ENCODE data around the gene NAA60.

The NAA60 gene

DNA sequence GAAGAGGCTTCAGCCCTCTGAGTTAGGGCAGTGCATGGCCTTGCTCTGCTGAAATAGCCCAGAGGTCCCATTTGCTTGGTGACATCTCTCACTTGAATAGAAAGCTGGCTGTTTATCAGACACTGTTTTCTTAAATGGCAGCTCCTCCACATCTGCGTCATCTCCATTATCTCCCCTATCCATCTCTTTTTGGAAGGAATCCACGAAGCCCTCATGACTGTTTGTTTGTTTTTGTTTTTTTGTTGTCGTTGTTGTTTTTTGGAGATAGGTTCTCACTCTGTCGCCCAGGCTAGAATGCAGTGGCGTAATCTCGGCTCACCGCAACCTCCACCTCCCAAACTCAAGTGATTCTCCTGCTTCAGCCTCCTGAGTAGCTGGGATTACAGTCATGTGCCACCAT is 16.6 kb downstream of the NAA60 start:
- TF ChIP-seq ZNF311 (tag by site-specific recombination; IDR thresholded peaks at IDR 0.05; ENCODE audit: borderline replicate concordance) (no peak), ZNF324 (tag by site-specific recombination; IDR thresholded peaks at IDR 0.05) (no peak), KLF7 (tag by site-specific recombination; IDR thresholded peaks at IDR 0.05; ENCODE audit: borderline replicate concordance) (no peak), SP2 (tag by site-specific recombination; IDR thresholded peaks at IDR 0.05) (no peak), IKZF3 (tag by site-specific recombination; IDR thresholded peaks at IDR 0.05) (no peak), ZNF660 (tag by site-specific recombination; IDR thresholded peaks at IDR 0.05) (no peak), ZNF37A (tag by site-specific recombination; IDR thresholded peaks at IDR 0.05) (no peak), ZNF121 (tag by site-specific recombination; IDR thresholded peaks at IDR 0.05) (no peak)
- TF ChIP-seq, protein P1, sequence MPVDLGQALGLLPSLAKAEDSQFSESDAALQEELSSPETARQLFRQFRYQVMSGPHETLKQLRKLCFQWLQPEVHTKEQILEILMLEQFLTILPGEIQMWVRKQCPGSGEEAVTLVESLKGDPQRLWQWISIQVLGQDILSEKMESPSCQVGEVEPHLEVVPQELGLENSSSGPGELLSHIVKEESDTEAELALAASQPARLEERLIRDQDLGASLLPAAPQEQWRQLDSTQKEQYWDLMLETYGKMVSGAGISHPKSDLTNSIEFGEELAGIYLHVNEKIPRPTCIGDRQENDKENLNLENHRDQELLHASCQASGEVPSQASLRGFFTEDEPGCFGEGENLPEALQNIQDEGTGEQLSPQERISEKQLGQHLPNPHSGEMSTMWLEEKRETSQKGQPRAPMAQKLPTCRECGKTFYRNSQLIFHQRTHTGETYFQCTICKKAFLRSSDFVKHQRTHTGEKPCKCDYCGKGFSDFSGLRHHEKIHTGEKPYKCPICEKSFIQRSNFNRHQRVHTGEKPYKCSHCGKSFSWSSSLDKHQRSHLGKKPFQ (tag by site-specific recombination; IDR thresholded peaks at IDR 0.05): no peak
- TF ChIP-seq, protein P2, sequence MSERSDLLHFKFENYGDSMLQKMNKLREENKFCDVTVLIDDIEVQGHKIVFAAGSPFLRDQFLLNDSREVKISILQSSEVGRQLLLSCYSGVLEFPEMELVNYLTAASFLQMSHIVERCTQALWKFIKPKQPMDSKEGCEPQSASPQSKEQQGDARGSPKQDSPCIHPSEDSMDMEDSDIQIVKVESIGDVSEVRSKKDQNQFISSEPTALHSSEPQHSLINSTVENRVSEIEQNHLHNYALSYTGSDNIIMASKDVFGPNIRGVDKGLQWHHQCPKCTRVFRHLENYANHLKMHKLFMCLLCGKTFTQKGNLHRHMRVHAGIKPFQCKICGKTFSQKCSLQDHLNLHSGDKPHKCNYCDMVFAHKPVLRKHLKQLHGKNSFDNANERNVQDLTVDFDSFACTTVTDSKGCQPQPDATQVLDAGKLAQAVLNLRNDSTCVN (tag by site-specific recombination; optimal IDR thresholded peaks at IDR 0.05): no peak
- TF ChIP-seq, protein P3, sequence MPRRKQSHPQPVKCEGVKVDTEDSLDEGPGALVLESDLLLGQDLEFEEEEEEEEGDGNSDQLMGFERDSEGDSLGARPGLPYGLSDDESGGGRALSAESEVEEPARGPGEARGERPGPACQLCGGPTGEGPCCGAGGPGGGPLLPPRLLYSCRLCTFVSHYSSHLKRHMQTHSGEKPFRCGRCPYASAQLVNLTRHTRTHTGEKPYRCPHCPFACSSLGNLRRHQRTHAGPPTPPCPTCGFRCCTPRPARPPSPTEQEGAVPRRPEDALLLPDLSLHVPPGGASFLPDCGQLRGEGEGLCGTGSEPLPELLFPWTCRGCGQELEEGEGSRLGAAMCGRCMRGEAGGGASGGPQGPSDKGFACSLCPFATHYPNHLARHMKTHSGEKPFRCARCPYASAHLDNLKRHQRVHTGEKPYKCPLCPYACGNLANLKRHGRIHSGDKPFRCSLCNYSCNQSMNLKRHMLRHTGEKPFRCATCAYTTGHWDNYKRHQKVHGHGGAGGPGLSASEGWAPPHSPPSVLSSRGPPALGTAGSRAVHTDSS (tag by site-specific recombination; IDR thresholded peaks at IDR 0.05): no peak
- TF ChIP-seq, protein P4, sequence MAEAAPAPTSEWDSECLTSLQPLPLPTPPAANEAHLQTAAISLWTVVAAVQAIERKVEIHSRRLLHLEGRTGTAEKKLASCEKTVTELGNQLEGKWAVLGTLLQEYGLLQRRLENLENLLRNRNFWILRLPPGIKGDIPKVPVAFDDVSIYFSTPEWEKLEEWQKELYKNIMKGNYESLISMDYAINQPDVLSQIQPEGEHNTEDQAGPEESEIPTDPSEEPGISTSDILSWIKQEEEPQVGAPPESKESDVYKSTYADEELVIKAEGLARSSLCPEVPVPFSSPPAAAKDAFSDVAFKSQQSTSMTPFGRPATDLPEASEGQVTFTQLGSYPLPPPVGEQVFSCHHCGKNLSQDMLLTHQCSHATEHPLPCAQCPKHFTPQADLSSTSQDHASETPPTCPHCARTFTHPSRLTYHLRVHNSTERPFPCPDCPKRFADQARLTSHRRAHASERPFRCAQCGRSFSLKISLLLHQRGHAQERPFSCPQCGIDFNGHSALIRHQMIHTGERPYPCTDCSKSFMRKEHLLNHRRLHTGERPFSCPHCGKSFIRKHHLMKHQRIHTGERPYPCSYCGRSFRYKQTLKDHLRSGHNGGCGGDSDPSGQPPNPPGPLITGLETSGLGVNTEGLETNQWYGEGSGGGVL (tag by site-specific recombination; IDR thresholded peaks at IDR 0.05): no peak
- TF ChIP-seq, protein P5, sequence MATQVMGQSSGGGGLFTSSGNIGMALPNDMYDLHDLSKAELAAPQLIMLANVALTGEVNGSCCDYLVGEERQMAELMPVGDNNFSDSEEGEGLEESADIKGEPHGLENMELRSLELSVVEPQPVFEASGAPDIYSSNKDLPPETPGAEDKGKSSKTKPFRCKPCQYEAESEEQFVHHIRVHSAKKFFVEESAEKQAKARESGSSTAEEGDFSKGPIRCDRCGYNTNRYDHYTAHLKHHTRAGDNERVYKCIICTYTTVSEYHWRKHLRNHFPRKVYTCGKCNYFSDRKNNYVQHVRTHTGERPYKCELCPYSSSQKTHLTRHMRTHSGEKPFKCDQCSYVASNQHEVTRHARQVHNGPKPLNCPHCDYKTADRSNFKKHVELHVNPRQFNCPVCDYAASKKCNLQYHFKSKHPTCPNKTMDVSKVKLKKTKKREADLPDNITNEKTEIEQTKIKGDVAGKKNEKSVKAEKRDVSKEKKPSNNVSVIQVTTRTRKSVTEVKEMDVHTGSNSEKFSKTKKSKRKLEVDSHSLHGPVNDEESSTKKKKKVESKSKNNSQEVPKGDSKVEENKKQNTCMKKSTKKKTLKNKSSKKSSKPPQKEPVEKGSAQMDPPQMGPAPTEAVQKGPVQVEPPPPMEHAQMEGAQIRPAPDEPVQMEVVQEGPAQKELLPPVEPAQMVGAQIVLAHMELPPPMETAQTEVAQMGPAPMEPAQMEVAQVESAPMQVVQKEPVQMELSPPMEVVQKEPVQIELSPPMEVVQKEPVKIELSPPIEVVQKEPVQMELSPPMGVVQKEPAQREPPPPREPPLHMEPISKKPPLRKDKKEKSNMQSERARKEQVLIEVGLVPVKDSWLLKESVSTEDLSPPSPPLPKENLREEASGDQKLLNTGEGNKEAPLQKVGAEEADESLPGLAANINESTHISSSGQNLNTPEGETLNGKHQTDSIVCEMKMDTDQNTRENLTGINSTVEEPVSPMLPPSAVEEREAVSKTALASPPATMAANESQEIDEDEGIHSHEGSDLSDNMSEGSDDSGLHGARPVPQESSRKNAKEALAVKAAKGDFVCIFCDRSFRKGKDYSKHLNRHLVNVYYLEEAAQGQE (tag by site-specific recombination; IDR thresholded peaks at IDR 0.05): no peak

DNA sequence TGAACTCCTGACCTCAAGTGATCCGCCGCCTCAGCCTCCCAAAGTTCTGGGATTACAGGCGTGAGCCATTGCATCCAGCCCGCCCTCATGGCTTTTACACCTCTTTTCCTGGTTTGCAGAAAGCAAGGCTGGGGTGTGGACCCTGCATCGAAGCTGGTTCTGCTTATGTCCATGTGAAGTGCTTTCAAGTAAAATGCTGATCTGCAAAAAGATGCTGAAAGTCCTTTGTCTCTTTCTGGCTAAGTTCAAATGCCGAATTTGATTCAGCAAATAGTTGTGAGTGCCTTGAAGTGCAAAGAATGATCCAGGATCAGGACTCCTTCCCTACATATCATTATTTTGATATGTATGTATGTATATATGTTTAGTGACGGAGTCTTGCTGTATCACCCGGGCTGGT is 17.1 kb downstream of the NAA60 start:
- peaks cover 10% of the 10 kb centered on the region for H3K4me1 ChIP-seq (ENCODE audit: control insufficient read depth, insufficient read depth, low read length)
- H3K4me3 ChIP-seq (ENCODE audit: low read depth, low read length): no peak overlapping the region
- POLR2A ChIA-PET: no interaction called here
- peaks cover 0 to 8% of the 10 kb centered on the region in 2 experiments; a peak in 2 of 3 replicates for H3K36me3 ChIP-seq (ENCODE audit: control insufficient read depth in 2 of 2, insufficient read depth in 1 of 2, low read length in 2 of 2)
- H3K27ac ChIP-seq (ENCODE audit: extremely low read depth, low read depth, low read length): no peak overlapping the region
- no peaks in the 10 kb centered on the region for H3K9me3 ChIP-seq (ENCODE audit: control insufficient read depth, insufficient read depth, low read depth, low read length)
- CTCF ChIA-PET: no interaction called here
- TF ChIP-seq ZNF394 (tag by site-specific recombination; IDR thresholded peaks at IDR 0.05; ENCODE audit: borderline replicate concordance) (no peak), ZNF530 (tag by site-specific recombination; IDR thresholded peaks at IDR 0.05; ENCODE audit: low read depth) (no peak), ZNF175 (tag by site-specific recombination; IDR thresholded peaks at IDR 0.05) (no peak)
- TF ChIP-seq, protein P6, sequence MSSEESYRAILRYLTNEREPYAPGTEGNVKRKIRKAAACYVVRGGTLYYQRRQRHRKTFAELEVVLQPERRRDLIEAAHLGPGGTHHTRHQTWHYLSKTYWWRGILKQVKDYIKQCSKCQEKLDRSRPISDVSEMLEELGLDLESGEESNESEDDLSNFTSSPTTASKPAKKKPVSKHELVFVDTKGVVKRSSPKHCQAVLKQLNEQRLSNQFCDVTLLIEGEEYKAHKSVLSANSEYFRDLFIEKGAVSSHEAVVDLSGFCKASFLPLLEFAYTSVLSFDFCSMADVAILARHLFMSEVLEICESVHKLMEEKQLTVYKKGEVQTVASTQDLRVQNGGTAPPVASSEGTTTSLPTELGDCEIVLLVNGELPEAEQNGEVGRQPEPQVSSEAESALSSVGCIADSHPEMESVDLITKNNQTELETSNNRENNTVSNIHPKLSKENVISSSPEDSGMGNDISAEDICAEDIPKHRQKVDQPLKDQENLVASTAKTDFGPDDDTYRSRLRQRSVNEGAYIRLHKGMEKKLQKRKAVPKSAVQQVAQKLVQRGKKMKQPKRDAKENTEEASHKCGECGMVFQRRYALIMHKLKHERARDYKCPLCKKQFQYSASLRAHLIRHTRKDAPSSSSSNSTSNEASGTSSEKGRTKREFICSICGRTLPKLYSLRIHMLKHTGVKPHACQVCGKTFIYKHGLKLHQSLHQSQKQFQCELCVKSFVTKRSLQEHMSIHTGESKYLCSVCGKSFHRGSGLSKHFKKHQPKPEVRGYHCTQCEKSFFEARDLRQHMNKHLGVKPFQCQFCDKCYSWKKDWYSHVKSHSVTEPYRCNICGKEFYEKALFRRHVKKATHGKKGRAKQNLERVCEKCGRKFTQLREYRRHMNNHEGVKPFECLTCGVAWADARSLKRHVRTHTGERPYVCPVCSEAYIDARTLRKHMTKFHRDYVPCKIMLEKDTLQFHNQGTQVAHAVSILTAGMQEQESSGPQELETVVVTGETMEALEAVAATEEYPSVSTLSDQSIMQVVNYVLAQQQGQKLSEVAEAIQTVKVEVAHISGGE (tag by site-specific recombination; conservative IDR thresholded peaks at IDR 0.05; ENCODE audit: low read depth): no peak

More for the DNA sequence above, 16.6 kb downstream of the NAA60 start:
- POLR2A ChIA-PET: no interaction called here
- CTCF ChIA-PET: no interaction called here
- H3K9me3 ChIP-seq (ENCODE audit: control insufficient read depth, insufficient read depth, low read depth, low read length): no peaks in the 10 kb centered on the region
- H3K27ac ChIP-seq (ENCODE audit: extremely low read depth, low read depth, low read length): no peak overlapping the region
- no peak overlapping the region for H3K4me3 ChIP-seq (ENCODE audit: low read depth, low read length)
- H3K36me3 ChIP-seq (ENCODE audit: control insufficient read depth in 2 of 2, insufficient read depth in 1 of 2, low read length in 2 of 2): peaks cover 0 to 4% of the 10 kb centered on the region in 2 experiments; a peak in 2 of 3 replicates
- H3K4me1 ChIP-seq (ENCODE audit: control insufficient read depth, insufficient read depth, low read length): peaks cover 10% of the 10 kb centered on the region

Data from HEK293 (cell line).